ENCODE measurements around the gene ACOT9. TPM values are rescaled to one million over a fixed set of nuclear protein-coding genes. Genes with fewer than 3 reads are reported as not detected.

Gene ACOT9
- total and polyA plus RNA-seq, 10 of the 15 experiments (the other 5 are each of a cell fraction or from before 2014, with no cell fraction given), result 17.4 to 42.5 (median 23.3) TPM

- intact Hi-C loops (cut with micrococcal nuclease; ENCODE audit: unreplicated experiment) (loop anchor here (1.0 to 10.0 kb wide), 3 partner anchors 26 to 272 kb away; partner anchors contain the start of gene EIF2S3), in situ Hi-C loops (cut with MboI) (loop anchor here (5.0 kb wide), 1 partner anchor 119 kb away; no protein-coding TSS in a partner anchor)
- DNase-seq (ENCODE audit: low read depth, low spot score) (peak; percentile 65), FAIRE-seq (peak; percentile 7), ATAC-seq (peak; percentile 88)
- no peaks in the 10 kb centered on the region; the same call in 2 of the 3 replicates for H3K9me3 ChIP-seq (replicated peaks; ENCODE audit: control insufficient read depth, insufficient read depth, low read length)
- H3K9ac ChIP-seq (ENCODE audit: control insufficient read depth, insufficient read depth, low read length), result peak within 1 kb of the TSS; percentile 72
- ChIA-PET POLR2A (interaction anchor here (0.9 to 3.3 kb wide), 4 partner anchors 13 to 118 kb away, joined by 4 to 26 read pairs (median 8); partner anchors contain the start of gene ACOT9), SMC1A (ENCODE audit: uncharacterized antibody, unreplicated experiment) (interaction anchor here (0.8 to 6.8 kb wide), 9 partner anchors 25 to 460 kb away, joined by 3 to 82 read pairs (median 4); partner anchors contain the start of genes ACOT9, APOO and CXorf58), RAD21 (ENCODE audit: unreplicated experiment) (interaction anchor here (0.8 to 5.7 kb wide), 12 partner anchors 10 to 696 kb away, joined by 3 to 96 read pairs (median 4); partner anchors contain the start of genes APOO, CXorf58, EIF2S3 and ZFX), CTCF (interaction anchor here (0.7 to 5.7 kb wide), 12 partner anchors 10 to 459 kb away, joined by 3 to 123 read pairs (median 4); partner anchors contain the start of gene EIF2S3)
- H3K27ac ChIP-seq (ENCODE audit: control insufficient read depth, insufficient read depth), result peak within 1 kb of the TSS; percentile 82
- H3K4me3 ChIP-seq, result peak within 1 kb of the TSS; percentile 75
- no peaks in the 10 kb centered on the region for H4K20me1 ChIP-seq (ENCODE audit: control insufficient read depth, insufficient read depth)
- H3K4me2 ChIP-seq (ENCODE audit: control insufficient read depth, insufficient read depth), result peak within 1 kb of the TSS; percentile 52; the same call in 1 of the 2 replicates
- no peaks in the 10 kb centered on the region for H3K27me3 ChIP-seq (replicated peaks in 1 of 2; ENCODE audit: control insufficient read depth in 2 of 2, insufficient read depth in 2 of 2, low read length in 1 of 2)
- WGBS (ENCODE audit: insufficient coverage, insufficient replicate concordance, low lambda C conversion rate, missing lambda C conversion rate), result 32% methylated on average over 50 of the region's 58 CpGs
- BruUV-seq (replicated peaks), result no TSS peak
- H3K4me1 ChIP-seq (ENCODE audit: control insufficient read depth, insufficient read depth, low read length), result no peaks in the 10 kb centered on the region
- peak within 1 kb of the TSS; percentile 55 for H2AFZ ChIP-seq (ENCODE audit: control insufficient read depth, low read depth, low read length)
- peaks cover 9% of the 10 kb centered on the region for H3K79me2 ChIP-seq (ENCODE audit: control insufficient read depth, insufficient read depth, low read length)
- H3K36me3 ChIP-seq (ENCODE audit: control insufficient read depth in 2 of 2, insufficient read depth in 2 of 2, low read length in 1 of 2), result no peaks in the 10 kb centered on the region
- no peak for TF ChIP-seq USF1 (IDR thresholded peaks at IDR 0.05; ENCODE audit: borderline replicate concordance, extremely low read length, insufficient read depth, low read depth, low read length)
- TF ChIP-seq PBX3 (IDR thresholded peaks at IDR 0.05; ENCODE audit: insufficient replicate concordance, low read depth, low read length), result peak; percentile 52
- TF ChIP-seq LARP7 (IDR thresholded peaks at IDR 0.05), result no peak
- peak; percentile 78 for TF ChIP-seq HDAC6 (IDR thresholded peaks at IDR 0.05; ENCODE audit: unreplicated experiment)
- no peak for TF ChIP-seq CEBPZ (IDR thresholded peaks at IDR 0.05; ENCODE audit: low read depth, low read length)
- TF ChIP-seq KAT2A (conservative IDR thresholded peaks at IDR 0.05; ENCODE audit: control insufficient read depth, low read depth, low read length), result no peak
- 0 out of 2 replicates have a peak, but pooled peaks have one; percentile 34 for TF ChIP-seq SREBF2 (IDR thresholded peaks at IDR 0.05; ENCODE audit: low read length)
- TF ChIP-seq ZNF207 (IDR thresholded peaks at IDR 0.05; ENCODE audit: borderline replicate concordance), result no peak; the same call in 1 of the 2 replicates
- peak; percentile 8 to 40; a peak in 1 of 4 replicates for TF ChIP-seq BHLHE40 (IDR thresholded peaks at IDR 0.05; ENCODE audit: borderline replicate concordance in 1 of 2, low read depth in 2 of 2, low read length in 1 of 2)
- TF ChIP-seq HCFC1 (IDR thresholded peaks at IDR 0.05; ENCODE audit: low read length), result no peak
- no peak for TF ChIP-seq NFYA (IDR thresholded peaks at IDR 0.05; ENCODE audit: borderline replicate concordance, low read depth, low read length)
- TF ChIP-seq IKZF1 (conservative IDR thresholded peaks at IDR 0.05), result peak; percentile 45
- peak; percentile 86; the same call in 1 of the 2 replicates for TF ChIP-seq TCF3 (IDR thresholded peaks at IDR 0.05; ENCODE audit: borderline replicate concordance, insufficient read depth, low read depth, low read length)
- TF ChIP-seq DPF2 (IDR thresholded peaks at IDR 0.05), result 0 out of 2 replicates have a peak, but pooled peaks have one; percentile 33
- TF ChIP-seq POLR2AphosphoS2 (IDR thresholded peaks at IDR 0.05; ENCODE audit: low read depth, low read length), result peak; percentile 99
- no peak for TF ChIP-seq RELA (IDR thresholded peaks at IDR 0.05; ENCODE audit: borderline replicate concordance, partially characterized antibody)
- peak; percentile 49; the same call in 1 of the 2 replicates for TF ChIP-seq RFX5 (IDR thresholded peaks at IDR 0.05; ENCODE audit: low read depth, low read length)
Measured at GRCh38 chrX:23782863-23783588, 40.0 kb upstream of the ACOT9 start, which contains the start of gene SAT1. TSS of gene SAT1 (plus strand) at chrX:23783173. CDS start at chrX:23783352, 179 bp downstream.

All from GM12878 (cell line).